ENCODE data around the gene HECTD2. TPM values are rescaled to one million over a fixed set of nuclear protein-coding genes. Genes with fewer than 3 reads are reported as not detected.

Gene HECTD2
- total RNA-seq, 1 donor, result 17.8 TPM

GRCh38 chr10:91412354-91413087, 2.4 kb downstream of the HECTD2 start:
- DNase-seq (ENCODE audit: low read depth), result no peak
- no peak for TF ChIP-seq CTCF (IDR thresholded peaks at IDR 0.05; ENCODE audit: insufficient read depth, low read length)
- H3K4me3 ChIP-seq (ENCODE audit: low read depth, low read length), result no peak overlapping the region

GRCh38 chr10:91415816-91416215, 5.7 kb downstream of the HECTD2 start:
- DNase-seq (ENCODE audit: low read depth), result no peak
- TF ChIP-seq CTCF (IDR thresholded peaks at IDR 0.05; ENCODE audit: insufficient read depth, low read length), result no peak
- H3K4me3 ChIP-seq (ENCODE audit: low read depth, low read length), result no peak overlapping the region

GRCh38 chr10:91416339-91416855, 6.3 kb downstream of the HECTD2 start:
- TF ChIP-seq CTCF (IDR thresholded peaks at IDR 0.05; ENCODE audit: insufficient read depth, low read length), result no peak
- DNase-seq (ENCODE audit: low read depth), result no peak
- H3K4me3 ChIP-seq (ENCODE audit: low read depth, low read length), result no peak overlapping the region

GRCh38 chr10:91418416-91418815, 8.3 kb downstream of the HECTD2 start:
- H3K4me3 ChIP-seq (ENCODE audit: low read depth, low read length), result no peak overlapping the region
- DNase-seq (ENCODE audit: low read depth), result no peak
- no peak for TF ChIP-seq CTCF (IDR thresholded peaks at IDR 0.05; ENCODE audit: insufficient read depth, low read length)

- H3K4me3 ChIP-seq (ENCODE audit: low read depth, low read length), result no peak overlapping the region
- DNase-seq (ENCODE audit: low read depth), result peak; percentile 40
- no peak for TF ChIP-seq CTCF (IDR thresholded peaks at IDR 0.05; ENCODE audit: insufficient read depth, low read length)
Observed at GRCh38 chr10:91420868-91421267, 10.7 kb downstream of the HECTD2 start.

- no peak overlapping the region for H3K4me3 ChIP-seq (ENCODE audit: low read depth, low read length)
- no peak for TF ChIP-seq CTCF (IDR thresholded peaks at IDR 0.05; ENCODE audit: insufficient read depth, low read length)
- DNase-seq (ENCODE audit: low read depth), result no peak
Observed at GRCh38 chr10:91422915-91423314, 12.8 kb downstream of the HECTD2 start.

All from fibroblast of the aortic adventitia (primary cell).